HUDEP-2 (cell line): ENCODE data around the gene FGFBP3.

Source experiments
- DNase-seq, 76 experiments: peaks; one replicate each; lab custom pipeline; 2025; ENCODE audit not compliant: unreplicated experiment in 76 of 76; lab: John Stamatoyannopoulos, UW

Gene FGFBP3

GRCh38 chr10:91860885-91861284, 48.4 kb downstream of the FGFBP3 start:
- DNase-seq = no peak

GRCh38 chr10:91856637-91857036, 52.6 kb downstream of the FGFBP3 start:
- no peak for DNase-seq
